BE2C (cell line): ENCODE data around the gene OR6C68.
"Not testable (repeated sequence)": the region's sequence is repeated elsewhere in the genome, so short reads cannot be mapped to it uniquely, and the experiment has no call there.

Source experiments
- DNase-seq: peaks from one replicate; pipeline ENCODE4 v3.0.0-alpha.2; 2020
- H3K27me3 ChIP-seq: fragments of 250-450 bp; sonication (Bioruptor Pico); 2 replicates; pipeline ENCODE4 v1.5.1; 2020; ENCODE audit warnings: mild to moderate bottlenecking
- H3K36me3 ChIP-seq: fragments of 250-450 bp; sonication (Bioruptor Pico); 2 replicates; pipeline ENCODE4 v1.5.1; 2020; ENCODE audit warnings: mild to moderate bottlenecking
- H3K4me1 ChIP-seq: fragments of 250-450 bp; sonication (Bioruptor Pico); 2 replicates; pipeline ENCODE4 v1.5.1; 2020
- H3K4me3 ChIP-seq: 2 replicates; pipeline ENCODE4 v1.5.1; 2011; ENCODE audit warnings: low read depth, low read length
- H3K9me3 ChIP-seq: fragments of 250-450 bp; sonication (Bioruptor Pico); 2 replicates; pipeline ENCODE4 v1.5.1; 2020
- CTCF ChIP-seq: IDR thresholded peaks from 2 replicates; pipeline ENCODE4 v1.5.1; 2012; ENCODE audit warnings: mild to moderate bottlenecking, low read depth, low read length

OR6C68 gene

GRCh38 chr12:55467836-55468235 is 24.3 kb upstream of the OR6C68 start:
- peaks cover 3% of the 10 kb centered on the region; the same call in 1 of the 2 replicates for H3K27me3 ChIP-seq
- no peaks in the 10 kb centered on the region for H3K4me1 ChIP-seq
- no peaks in the 10 kb centered on the region for H3K9me3 ChIP-seq
- no peak for DNase-seq
- no peak for TF ChIP-seq CTCF
- no peaks in the 10 kb centered on the region for H3K36me3 ChIP-seq
- H3K4me3 ChIP-seq: no peak overlapping the region

- no peaks in the 10 kb centered on the region for H3K9me3 ChIP-seq
- H3K4me1 ChIP-seq: no peaks in the 10 kb centered on the region
- H3K27me3 ChIP-seq: peaks cover 3% of the 10 kb centered on the region; the same call in 1 of the 2 replicates
- no peaks in the 10 kb centered on the region for H3K36me3 ChIP-seq
- no peak overlapping the region for H3K4me3 ChIP-seq
- no peak for DNase-seq
- TF ChIP-seq CTCF: no peak
Observed at GRCh38 chr12:55469291-55469690, 22.9 kb upstream of the OR6C68 start.

DNA sequence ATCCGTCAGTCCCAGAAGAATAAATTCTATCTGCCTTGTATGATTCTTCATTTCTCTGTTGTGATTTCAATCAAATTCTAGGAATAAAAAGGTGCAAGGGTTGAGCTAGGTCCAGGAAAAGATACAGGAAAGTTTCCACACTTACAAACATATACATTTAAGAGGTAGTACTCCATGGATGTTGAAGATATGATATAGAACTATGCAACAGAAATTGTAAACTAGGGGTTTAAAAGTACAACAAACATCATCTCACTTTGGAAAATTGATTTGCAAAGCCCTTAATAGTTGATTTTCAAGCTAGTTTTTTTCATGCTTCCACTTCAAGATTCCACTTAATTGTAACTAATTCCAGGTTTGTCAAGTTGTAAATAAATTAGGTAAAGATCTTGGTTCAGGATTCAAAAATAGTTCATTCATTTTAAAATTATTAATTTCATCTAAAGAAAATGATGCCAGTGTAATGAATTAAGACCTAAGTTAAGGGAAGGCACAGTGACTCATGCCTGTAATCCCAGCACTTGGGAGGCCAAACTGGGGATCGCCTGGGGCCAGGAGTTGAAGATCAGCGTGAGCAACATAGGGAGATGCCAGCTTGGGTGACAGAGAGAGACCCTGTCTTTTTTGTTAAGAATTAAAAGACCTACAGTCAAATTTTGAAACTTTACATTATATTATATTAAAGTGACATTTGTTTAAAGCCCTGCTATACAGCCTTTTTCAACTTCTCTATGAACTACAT is 21.9 kb upstream of the OR6C68 start, which contains the start of gene OR6C70:
OR6C70 (minus strand) TSS at position 51 of the 742 bp plus-strand sequence; CDS start at position 51, 0 bp downstream.
- Histone ChIP-seq H3K36me3 (no peaks in the 10 kb centered on the region), H3K27me3 (peaks cover 3% of the 10 kb centered on the region; the same call in 1 of the 2 replicates), H3K9me3 (no peaks in the 10 kb centered on the region), H3K4me3 (no peak within 1 kb of the TSS), H3K4me1 (no peaks in the 10 kb centered on the region)
- TF ChIP-seq CTCF: no peak
- DNase-seq: no peak

DNA sequence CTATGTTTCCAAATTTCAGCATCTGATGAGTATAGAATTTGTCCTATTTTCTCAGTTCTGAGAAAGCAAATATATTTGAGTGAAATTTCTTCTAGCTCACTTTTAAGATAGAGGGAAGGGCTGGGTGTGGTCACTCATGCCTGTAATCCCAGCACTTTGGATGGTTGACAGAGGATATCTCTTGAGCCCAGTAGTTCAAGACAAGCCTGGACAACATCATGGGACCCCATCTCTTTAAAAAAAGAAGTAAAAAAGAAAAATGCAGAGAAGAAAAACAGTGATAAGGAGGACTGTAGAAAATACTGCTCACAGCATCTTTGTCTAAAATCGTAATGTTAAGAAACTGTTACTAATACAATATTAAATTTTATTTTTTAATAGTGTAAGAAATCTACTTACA is 19.9 kb upstream of the OR6C68 start:
- peaks cover 3% of the 10 kb centered on the region; the same call in 1 of the 2 replicates for H3K27me3 ChIP-seq
- no peak for TF ChIP-seq CTCF
- H3K36me3 ChIP-seq: no peaks in the 10 kb centered on the region
- H3K4me3 ChIP-seq: no peak overlapping the region
- no peaks in the 10 kb centered on the region for H3K9me3 ChIP-seq
- DNase-seq: no peak
- no peaks in the 10 kb centered on the region for H3K4me1 ChIP-seq

DNA sequence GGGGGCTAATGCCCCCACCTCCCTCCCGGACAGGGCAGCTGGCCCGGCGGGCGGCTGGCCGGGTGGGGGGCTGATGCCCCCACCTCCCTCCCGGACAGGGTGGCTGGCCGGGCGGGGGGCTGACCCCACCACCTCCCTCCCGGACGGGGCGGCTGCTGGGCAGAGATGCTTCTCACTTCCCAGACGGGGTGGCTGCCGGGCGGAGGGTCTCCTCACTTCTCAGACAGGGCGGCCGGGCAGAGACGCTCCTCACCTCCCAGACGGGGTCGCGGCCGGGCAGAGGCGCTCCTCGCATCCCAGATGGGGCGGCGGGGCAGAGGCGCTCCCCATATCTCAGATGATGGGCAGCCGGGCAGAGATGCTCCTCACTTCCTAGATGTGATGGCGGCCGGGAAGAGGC is 13.0 kb upstream of the OR6C68 start:
- not testable (repeated sequence) for H3K36me3 ChIP-seq, H3K4me3 ChIP-seq, H3K27me3 ChIP-seq, DNase-seq, H3K9me3 ChIP-seq, H3K4me1 ChIP-seq

- H3K27me3 ChIP-seq, H3K36me3 ChIP-seq, H3K9me3 ChIP-seq, H3K4me3 ChIP-seq, H3K4me1 ChIP-seq: not testable (repeated sequence)
- DNase-seq: peak; percentile 18
Observed at GRCh38 chr12:55484284-55484683, 7.9 kb upstream of the OR6C68 start.

- no peak for DNase-seq
- no peaks in the 10 kb centered on the region for H3K4me1 ChIP-seq
Observed at GRCh38 chr12:55495490-55495889, 3.3 kb downstream of the OR6C68 start.

More at GRCh38 chr12:55495490-55495889, 3.3 kb downstream of the OR6C68 start:
- no peak overlapping the region for H3K4me3 ChIP-seq
- H3K9me3 ChIP-seq: no peaks in the 10 kb centered on the region; the same call in 1 of the 2 replicates
- no peaks in the 10 kb centered on the region for H3K27me3 ChIP-seq
- TF ChIP-seq CTCF: no peak
- no peaks in the 10 kb centered on the region for H3K36me3 ChIP-seq
